GM23338 (cell line): ENCODE data around the gene RBM17. TPM values are rescaled to one million over a fixed set of nuclear protein-coding genes. Genes with fewer than 3 reads are reported as not detected.

ENCODE experiments used
- ATAC-seq: fragments of 200-7000 bp; cut with Tn5 transposase; 3 replicates; pipeline ENCODE4 v1.9.1; 2020
- DNase-seq: peaks from one replicate; pipeline ENCODE4 v3.0.0-alpha.2; 2015; ENCODE audit warnings: low spot score
- H2AFZ ChIP-seq: fragments of 200-600 bp; sonication (generic); 2 replicates; pipeline ENCODE4 v1.8.0; 2016; ENCODE audit warnings: antibody characterized with exemption, mild to moderate bottlenecking, moderate library complexity
- H3F3A ChIP-seq: fragments of 200-600 bp; sonication (generic); replicated peaks from 2 replicates; pipeline ENCODE4 v1.8.0; 2017; ENCODE audit warnings: antibody characterized with exemption, mixed run types, low read depth
- H3K27ac ChIP-seq: fragments of 200-600 bp; sonication (generic); 2 replicates; pipeline ENCODE4 v1.6.1; 2016; ENCODE audit warnings: low read depth
- H3K27me3 ChIP-seq: fragments of 200-600 bp; sonication (generic); 2 replicates; pipeline ENCODE4 v1.8.0; 2016; ENCODE audit warnings: mild to moderate bottlenecking, mixed run types, moderate library complexity; ENCODE audit not compliant: insufficient read depth
- H3K36me3 ChIP-seq: fragments of 200-600 bp; sonication (generic); 2 replicates; pipeline ENCODE4 v1.8.0; 2016; ENCODE audit warnings: mild to moderate bottlenecking; ENCODE audit not compliant: insufficient read depth
- H3K4me1 ChIP-seq: fragments of 200-600 bp; sonication (generic); 2 replicates; pipeline ENCODE4 v1.8.0; 2016; ENCODE audit warnings: mild to moderate bottlenecking, moderate library complexity; ENCODE audit not compliant: insufficient read depth
- H3K4me2 ChIP-seq: fragments of 200-600 bp; sonication (generic); 2 replicates; pipeline ENCODE4 v1.7.1; 2017; ENCODE audit warnings: mixed run types
- H3K4me3 ChIP-seq: fragments of 200-600 bp; sonication (generic); 2 replicates; pipeline ENCODE4 v1.6.1; 2016; ENCODE audit warnings: mixed run types
- H3K79me2 ChIP-seq: fragments of 200-600 bp; sonication (generic); replicated peaks from 2 replicates; pipeline ENCODE4 v1.8.0; 2017; ENCODE audit warnings: mild to moderate bottlenecking; ENCODE audit not compliant: insufficient read depth
- H3K9me2 ChIP-seq: fragments of 200-600 bp; sonication (generic); 2 replicates; pipeline ENCODE4 v1.8.0; 2017; ENCODE audit not compliant: insufficient read depth
- H4K20me1 ChIP-seq: fragments of 200-600 bp; sonication (generic); replicated peaks from 2 replicates; pipeline ENCODE4 v1.8.0; 2017; ENCODE audit warnings: mild to moderate bottlenecking; ENCODE audit not compliant: insufficient read depth
- H3K27ac Mint-ChIP-seq: 2 replicates; pipeline ENCODE4 v1.8.0; 2020; ENCODE audit warnings: inconsistent platforms, mild to moderate bottlenecking, moderate library complexity, mixed read lengths
- H3K27me3 Mint-ChIP-seq: 3 replicates; pipeline ENCODE4 v1.8.0; 2022; ENCODE audit warnings: low read depth, mild to moderate bottlenecking, moderate library complexity, mixed read lengths, inconsistent platforms; ENCODE audit not compliant: insufficient read depth, poor library complexity
- H3K36me3 Mint-ChIP-seq: 3 replicates; pipeline ENCODE4 v1.8.0; 2021; ENCODE audit warnings: low read depth, mild to moderate bottlenecking, inconsistent platforms, moderate library complexity, mixed read lengths
- H3K4me1 Mint-ChIP-seq: 3 replicates; pipeline ENCODE4 v1.8.0; 2020; ENCODE audit warnings: mild to moderate bottlenecking, inconsistent platforms, mixed read lengths
- H3K4me3 Mint-ChIP-seq: 3 replicates; pipeline ENCODE4 v1.8.0; 2021; ENCODE audit warnings: moderate library complexity, mild to moderate bottlenecking, inconsistent platforms, mixed read lengths
- H3K9me3 Mint-ChIP-seq: 3 replicates; pipeline ENCODE4 v1.8.0; 2020; ENCODE audit warnings: moderate library complexity, mild to moderate bottlenecking, inconsistent platforms, mixed read lengths
- CREB1 ChIP-seq: fragments of 250-450 bp; sonication (Bioruptor Pico); IDR thresholded peaks from 2 replicates; pipeline ENCODE4 v1.5.0; 2020; ENCODE audit warnings: low read depth, mild to moderate bottlenecking, moderate library complexity
- CTCF ChIP-seq, 2 experiments: fragments of 200-600 bp in 1 of 2; sonication (generic) in 1 of 2; conservative IDR thresholded peaks; 2 replicates each; pipeline versions ENCODE4 v1.5.1 to v1.6.1; 2016 to 2017; ENCODE audit warnings: antibody characterized with exemption in 2 of 2, low read depth in 2 of 2, mild to moderate bottlenecking in 2 of 2, moderate library complexity in 1 of 2
- ETS1 ChIP-seq: IDR thresholded peaks from 2 replicates; pipeline ENCODE4 v1.6.1; 2016; ENCODE audit warnings: antibody characterized with exemption
- EZH2 ChIP-seq: fragments of 200-600 bp; sonication (generic); IDR thresholded peaks from one replicate; pipeline ENCODE4 v1.8.0; 2017; ENCODE audit warnings: antibody characterized with exemption, mild to moderate bottlenecking, low read depth; ENCODE audit not compliant: unreplicated experiment
- EZH2phosphoT487 ChIP-seq: fragments of 200-600 bp; sonication (generic); IDR thresholded peaks from one replicate; pipeline ENCODE4 v1.8.1; 2018; ENCODE audit warnings: antibody characterized with exemption; ENCODE audit not compliant: unreplicated experiment
- JUNB ChIP-seq: IDR thresholded peaks from one replicate; pipeline ENCODE4 v1.6.1; 2016; ENCODE audit warnings: antibody characterized with exemption; ENCODE audit not compliant: unreplicated experiment
- NANOG ChIP-seq: IDR thresholded peaks from 2 replicates; pipeline ENCODE4 v1.6.1; 2016; ENCODE audit warnings: antibody characterized with exemption, borderline replicate concordance
- POLR2AphosphoS5 ChIP-seq: IDR thresholded peaks from 2 replicates; pipeline ENCODE4 v1.6.1; 2016; ENCODE audit warnings: antibody characterized with exemption, low read depth
- REST ChIP-seq: IDR thresholded peaks from one replicate; pipeline ENCODE4 v1.6.1; 2018; ENCODE audit warnings: antibody characterized with exemption; ENCODE audit not compliant: unreplicated experiment
- STAT1 ChIP-seq: IDR thresholded peaks from one replicate; pipeline ENCODE4 v1.6.1; 2016; ENCODE audit warnings: antibody characterized with exemption; ENCODE audit not compliant: unreplicated experiment
- ZNF114 ChIP-seq: fragments of 250-450 bp; sonication (Bioruptor Pico); IDR thresholded peaks from 2 replicates; pipeline ENCODE4 v1.5.0; 2020; ENCODE audit warnings: mild to moderate bottlenecking, moderate library complexity
- ZNF331 ChIP-seq: fragments of 250-450 bp; sonication (Bioruptor Pico); IDR thresholded peaks from 2 replicates; pipeline ENCODE4 v1.5.0; 2020; ENCODE audit warnings: low read depth, mild to moderate bottlenecking, moderate library complexity
- polyA plus RNA-seq: library from polyadenylated mRNA; unstranded; fragments of >200 nt; fragmentation: Nextera tagmentation; extraction: Ambion mirVana; gene quantifications from 2 replicates; pipeline ENCODE4 v1.2.1, GENCODE V29; 2016
- total RNA-seq: library from RNA; depleted of rRNA; stranded (reverse); fragments of >200 nt; shearing (Covaris generic); gene quantifications from 2 replicates; pipeline ENCODE4 v1.2.3, GENCODE V29; 2014

Gene RBM17
- total and polyA plus RNA-seq, 2 experiments from 2014 or later, result 54.7 to 281 TPM

GRCh38 chr10:6072215-6072934 is 16.5 kb upstream of the RBM17 start:
- H3K36me3 ChIP-seq, result no peaks in the 10 kb centered on the region
- DNase-seq (no peak), ATAC-seq (no peak)
- Mint-ChIP-seq H3K27ac (no peak overlapping the region), H3K4me1 (no peaks in the 10 kb centered on the region), H3K27me3 (peaks cover 1% of the 10 kb centered on the region), H3K36me3 (no peaks in the 10 kb centered on the region; the same call in 2 of the 3 replicates), H3K4me3 (no peak overlapping the region), H3K9me3 (no peaks in the 10 kb centered on the region)
- no peak overlapping the region for H2AFZ ChIP-seq
- no peaks in the 10 kb centered on the region for H3F3A ChIP-seq
- no peaks in the 10 kb centered on the region for H3K9me2 ChIP-seq
- no peaks in the 10 kb centered on the region for H4K20me1 ChIP-seq
- no peak overlapping the region for H3K27ac ChIP-seq
- no peaks in the 10 kb centered on the region for H3K4me1 ChIP-seq
- no peaks in the 10 kb centered on the region for H3K27me3 ChIP-seq
- no peak overlapping the region for H3K4me2 ChIP-seq
- TF ChIP-seq EZH2, result no peak
- TF ChIP-seq NANOG, result no peak
- no peak for TF ChIP-seq ZNF114 (CRISPR knock-in tag)
- no peaks in the 10 kb centered on the region for H3K79me2 ChIP-seq
- H3K4me3 ChIP-seq, result no peak overlapping the region

- H3K4me3 ChIP-seq, result no peak overlapping the region
- no peak for DNase-seq
- no peaks in the 10 kb centered on the region for H4K20me1 ChIP-seq
- H3K9me2 ChIP-seq, result no peaks in the 10 kb centered on the region
- H3K9me3 Mint-ChIP-seq, result no peaks in the 10 kb centered on the region
- H3K4me2 ChIP-seq, result no peak overlapping the region
- H2AFZ ChIP-seq, result peak overlapping the region; percentile 66; the same call in 1 of the 2 replicates
- no peaks in the 10 kb centered on the region for H3K4me1 Mint-ChIP-seq
- no peaks in the 10 kb centered on the region for H3K79me2 ChIP-seq
- no peak overlapping the region for H3K4me3 Mint-ChIP-seq
- H3K27ac Mint-ChIP-seq, result no peak overlapping the region
- no peak overlapping the region for H3K27ac ChIP-seq
- H3K36me3 Mint-ChIP-seq, result no peaks in the 10 kb centered on the region; the same call in 2 of the 3 replicates
- no peaks in the 10 kb centered on the region for H3K27me3 ChIP-seq
- peaks cover 1% of the 10 kb centered on the region for H3K27me3 Mint-ChIP-seq
- no peaks in the 10 kb centered on the region for H3F3A ChIP-seq
- H3K36me3 ChIP-seq, result no peaks in the 10 kb centered on the region
- H3K4me1 ChIP-seq, result no peaks in the 10 kb centered on the region
- ATAC-seq, result peak; percentile 48
- TF ChIP-seq ETS1, result no peak
- no peak for TF ChIP-seq CTCF (conservative IDR thresholded peaks at IDR 0.05; ENCODE audit: low read depth in 2 of 2)
- TF ChIP-seq CREB1 (CRISPR knock-in tag), result no peak
- TF ChIP-seq EZH2, result no peak
- no peak for TF ChIP-seq POLR2AphosphoS5
- no peak for TF ChIP-seq REST
- TF ChIP-seq ZNF114 (CRISPR knock-in tag), result no peak
- TF ChIP-seq EZH2phosphoT487, result no peak
- no peak for TF ChIP-seq STAT1
- TF ChIP-seq NANOG, result no peak
- TF ChIP-seq ZNF331 (CRISPR knock-in tag), result no peak
- TF ChIP-seq JUNB, result no peak
Measured at GRCh38 chr10:6074489-6075301, 14.1 kb upstream of the RBM17 start.
